Measurements from ENCODE around the gene CNGA4.
"Not testable (repeated sequence)": the region's sequence is repeated elsewhere in the genome, so short reads cannot be mapped to it uniquely, and the experiment has no call there.

The CNGA4 gene

GRCh38 chr11:6269994-6270393 lies 31.1 kb downstream of the CNGA4 start:
- no peak for DNase-seq

GRCh38 chr11:6270584-6271246 lies 31.8 kb downstream of the CNGA4 start:
- no peak for DNase-seq

GRCh38 chr11:6271598-6271997 lies 32.7 kb downstream of the CNGA4 start:
- no peak for DNase-seq

GRCh38 chr11:6273188-6273587 lies 34.3 kb downstream of the CNGA4 start:
- DNase-seq, result no peak

- not testable (repeated sequence) for DNase-seq
These were observed 41.9 kb downstream of the CNGA4 start for GRCh38 chr11:6280809-6281208.

GRCh38 chr11:6283453-6284023 lies 44.6 kb downstream of the CNGA4 start:
- DNase-seq, result no peak

- DNase-seq, result no peak
These were observed 45.4 kb downstream of the CNGA4 start for GRCh38 chr11:6284250-6284649.

- DNase-seq, result no peak
These were observed 46.1 kb downstream of the CNGA4 start for GRCh38 chr11:6285019-6285418.
